Subcutaneous abdominal adipose tissue (tissue), 5 donors: ENCODE measurements around the gene SCN4A.
"Not testable (repeated sequence)": the region's sequence is repeated elsewhere in the genome, so short reads cannot be mapped to it uniquely, and the experiment has no call there.

Experiments
- H3K27ac ChIP-seq: one replicate; pipeline ENCODE4 v1.7.0; 2013; ENCODE audit warnings: low read depth, mild to moderate bottlenecking, inconsistent platforms, low read length, moderate library complexity
- H3K27me3 ChIP-seq, 5 donors: one replicate each; pipeline ENCODE4 v1.7.0; 2013; ENCODE audit warnings: low read length in 5 of 5, inconsistent platforms in 1 of 5; ENCODE audit not compliant: control insufficient read depth in 5 of 5, insufficient read depth in 4 of 5
- H3K36me3 ChIP-seq, 5 donors: one replicate each; pipeline ENCODE4 v1.7.0; 2013; ENCODE audit warnings: low read length in 5 of 5; ENCODE audit not compliant: control insufficient read depth in 5 of 5, insufficient read depth in 5 of 5
- H3K4me1 ChIP-seq, 5 donors: one replicate each; pipeline ENCODE4 v1.7.0; 2013; ENCODE audit warnings: low read length in 5 of 5, mild to moderate bottlenecking in 3 of 5, moderate library complexity in 1 of 5; ENCODE audit not compliant: control insufficient read depth in 5 of 5, insufficient read depth in 5 of 5
- H3K4me3 ChIP-seq, 5 donors: one replicate each; pipeline ENCODE4 v1.7.0; 2013; ENCODE audit warnings: low read length in 5 of 5, low read depth in 1 of 5
- H3K9ac ChIP-seq, 5 donors: one replicate each; pipeline ENCODE4 v1.7.0; 2013; ENCODE audit warnings: low read length in 5 of 5, mild to moderate bottlenecking in 4 of 5, moderate library complexity in 3 of 5
- H3K9me3 ChIP-seq, 5 donors: one replicate each; pipeline ENCODE4 v1.7.0; 2013; ENCODE audit warnings: low read length in 5 of 5; ENCODE audit not compliant: control insufficient read depth in 5 of 5
- donor health status: healthy.
- donor health status: healthy.
- donor health status: healthy.
- donor health status: healthy.
- donor health status: healthy.

The SCN4A gene

DNA sequence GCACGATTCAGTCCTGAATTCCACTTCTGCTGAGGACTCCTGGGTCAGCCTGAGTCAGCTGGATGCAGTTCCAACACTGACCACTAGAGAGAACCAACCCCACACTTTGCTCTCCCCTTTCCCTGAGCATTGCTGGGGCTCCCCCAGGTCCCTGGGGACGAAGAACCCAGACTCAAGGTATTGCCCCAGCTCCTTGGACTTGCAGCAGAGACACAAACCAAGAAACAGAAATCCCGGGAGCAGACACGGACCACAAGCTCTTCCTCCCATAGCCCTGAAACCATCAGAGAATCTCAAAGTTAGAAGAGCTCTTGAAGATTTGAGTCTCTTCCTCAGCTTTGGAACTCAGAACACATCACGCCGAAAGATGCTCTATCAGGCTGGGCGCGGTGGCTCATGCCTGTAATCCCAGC is 53.4 kb downstream of the SCN4A start:
- Histone ChIP-seq H3K9me3 (no peaks in the 10 kb centered on the region), H3K4me1 (peaks cover 0 to 10% (median 1%) of the 10 kb centered on the region in 5 donors), H3K27ac (no peak overlapping the region), H3K4me3 (no peak overlapping the region), H3K9ac (no peak overlapping the region), H3K27me3 (peaks cover 0 to 4% (median 2%) of the 10 kb centered on the region in 5 donors), H3K36me3 (no peaks in the 10 kb centered on the region)

DNA sequence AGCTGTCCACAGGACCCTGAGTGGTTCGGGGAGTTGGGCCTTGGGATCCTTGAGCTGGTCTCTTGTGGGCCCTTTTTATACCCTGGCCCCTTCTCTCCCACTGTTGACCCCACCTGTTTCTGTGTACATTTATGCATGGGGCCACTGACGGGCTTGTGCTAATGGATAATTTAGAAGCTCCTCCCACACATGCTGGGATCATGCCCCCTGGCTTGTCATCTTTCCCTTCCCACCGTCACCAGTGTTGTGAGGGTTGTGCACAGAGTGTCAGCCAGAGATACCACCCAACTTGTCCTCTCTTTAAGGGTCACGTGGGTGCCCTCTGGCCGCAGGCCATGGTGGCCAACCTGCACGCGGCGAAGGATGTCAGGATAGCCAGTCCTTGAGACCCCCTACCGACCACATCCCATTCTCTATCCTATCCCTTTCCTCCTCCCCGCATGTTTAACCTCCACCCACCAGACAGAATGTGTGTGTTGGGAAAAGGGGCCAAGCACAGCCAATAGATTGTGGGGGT is 53.9 kb downstream of the SCN4A start, which contains the start of gene GH1:
Gene GH1 (minus strand): TSS at position 51 of the 517 bp plus-strand sequence. CDS start 63 bp downstream, outside the sequence.
- H3K27ac ChIP-seq, H3K36me3 ChIP-seq, H3K9me3 ChIP-seq, H3K4me3 ChIP-seq, H3K27me3 ChIP-seq, H3K9ac ChIP-seq: not testable (repeated sequence)
- H3K4me1 ChIP-seq, result peaks cover 0 to 10% (median 1%) of the 10 kb centered on the region in 5 donors

GRCh38 chr17:63918305-63918704 is 54.4 kb downstream of the SCN4A start:
- peaks cover 0 to 4% (median 2%) of the 10 kb centered on the region in 5 donors for H3K27me3 ChIP-seq
- H3K36me3 ChIP-seq, result no peaks in the 10 kb centered on the region
- H3K9ac ChIP-seq, result no peak overlapping the region

GRCh38 chr17:63917646-63918045 is 55.1 kb downstream of the SCN4A start:
- peaks cover 0 to 4% (median 2%) of the 10 kb centered on the region in 5 donors for H3K27me3 ChIP-seq
- H3K27ac ChIP-seq, result no peak overlapping the region
- no peaks in the 10 kb centered on the region for H3K9me3 ChIP-seq
- H3K4me1 ChIP-seq, result peaks cover 0 to 10% (median 1%) of the 10 kb centered on the region in 5 donors
- H3K36me3 ChIP-seq, result no peaks in the 10 kb centered on the region
- no peak overlapping the region for H3K4me3 ChIP-seq
- H3K9ac ChIP-seq, result no peak overlapping the region

More at GRCh38 chr17:63918305-63918704, 54.4 kb downstream of the SCN4A start:
- H3K9me3 ChIP-seq, result no peaks in the 10 kb centered on the region
- H3K4me3 ChIP-seq, result no peak overlapping the region
- H3K27ac ChIP-seq, result no peak overlapping the region
- H3K4me1 ChIP-seq, result peaks cover 0 to 10% (median 1%) of the 10 kb centered on the region in 5 donors

DNA sequence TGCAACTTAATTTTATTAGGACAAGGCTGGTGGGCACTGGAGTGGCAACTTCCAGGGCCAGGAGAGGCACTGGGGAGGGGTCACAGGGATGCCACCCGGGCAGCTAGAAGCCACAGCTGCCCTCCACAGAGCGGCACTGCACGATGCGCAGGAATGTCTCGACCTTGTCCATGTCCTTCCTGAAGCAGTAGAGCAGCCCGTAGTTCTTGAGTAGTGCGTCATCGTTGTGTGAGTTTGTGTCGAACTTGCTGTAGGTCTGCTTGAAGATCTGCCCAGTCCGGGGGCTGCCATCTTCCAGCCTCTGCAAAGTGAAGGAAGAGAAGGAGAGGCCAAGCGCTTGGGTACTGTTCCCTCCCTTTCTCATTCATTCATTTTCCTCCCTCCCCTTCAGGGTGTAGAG is 55.5 kb downstream of the SCN4A start:
- not testable (repeated sequence) for H3K9ac ChIP-seq, H3K27me3 ChIP-seq, H3K9me3 ChIP-seq, H3K36me3 ChIP-seq, H3K27ac ChIP-seq, H3K4me3 ChIP-seq
- H3K4me1 ChIP-seq, result peaks cover 0 to 10% (median 1%) of the 10 kb centered on the region in 5 donors

DNA sequence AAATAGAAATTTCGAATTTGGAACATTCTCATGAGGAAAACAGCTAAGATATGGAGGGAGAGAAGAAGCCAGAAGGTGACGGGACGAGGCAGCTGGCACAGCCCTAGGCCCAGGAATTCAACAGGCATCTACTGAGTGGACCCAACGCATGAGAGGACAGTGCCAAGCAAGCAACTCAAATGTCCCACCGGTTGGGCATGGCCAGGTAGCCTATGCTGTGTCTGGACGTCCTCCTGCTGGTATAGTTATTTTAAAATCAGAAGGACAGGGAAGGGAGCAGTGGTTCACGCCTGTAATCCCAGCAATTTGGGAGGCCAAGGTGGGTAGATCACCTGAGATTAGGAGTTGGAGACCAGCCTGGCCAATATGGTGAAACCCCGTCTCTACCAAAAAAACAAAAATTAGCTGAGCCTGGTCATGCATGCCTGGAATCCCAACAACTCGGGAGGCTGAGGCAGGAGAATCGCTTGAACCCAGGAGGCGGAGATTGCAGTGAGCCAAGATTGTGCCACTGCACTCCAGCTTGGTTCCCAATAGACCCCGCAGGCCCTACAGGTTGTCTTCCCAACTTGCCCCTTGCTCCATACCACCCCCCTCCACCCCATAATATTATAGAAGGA is 56.0 kb downstream of the SCN4A start:
- no peak overlapping the region for H3K4me3 ChIP-seq
- peaks cover 0 to 10% (median 1%) of the 10 kb centered on the region in 5 donors for H3K4me1 ChIP-seq
- no peaks in the 10 kb centered on the region for H3K9me3 ChIP-seq
- H3K9ac ChIP-seq, result no peak overlapping the region
- no peaks in the 10 kb centered on the region for H3K36me3 ChIP-seq
- no peak overlapping the region for H3K27ac ChIP-seq
- H3K27me3 ChIP-seq, result peaks cover 0 to 4% (median 2%) of the 10 kb centered on the region in 5 donors

DNA sequence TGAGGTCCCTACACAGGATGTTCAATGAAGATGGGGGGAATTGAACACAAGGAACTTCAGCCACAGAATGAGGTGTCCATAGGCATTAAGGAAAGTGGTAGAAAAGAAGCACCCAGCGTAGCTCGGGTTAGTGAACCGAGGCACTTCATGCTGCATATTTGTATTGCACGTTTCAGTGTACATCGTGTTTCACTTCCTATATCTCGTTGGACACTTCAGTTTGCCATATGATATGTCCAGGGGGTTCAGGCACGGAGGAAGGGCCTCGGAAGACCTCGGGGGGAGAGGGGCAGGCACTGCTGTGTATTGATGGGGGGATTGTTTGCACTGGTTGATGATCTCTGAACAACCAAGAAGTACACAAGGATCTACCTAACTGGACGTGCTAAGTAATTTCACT is 57.0 kb downstream of the SCN4A start:
- H3K9ac ChIP-seq, H3K36me3 ChIP-seq, H3K9me3 ChIP-seq, H3K4me3 ChIP-seq, H3K27me3 ChIP-seq, H3K27ac ChIP-seq: not testable (repeated sequence)
- peaks cover 0 to 10% (median 1%) of the 10 kb centered on the region in 5 donors for H3K4me1 ChIP-seq

- Histone ChIP-seq H3K9ac (no peak overlapping the region), H3K9me3 (no peaks in the 10 kb centered on the region), H3K4me3 (no peak overlapping the region), H3K27me3 (peaks cover 0 to 7% (median 4%) of the 10 kb centered on the region in 5 donors), H3K36me3 (no peaks in the 10 kb centered on the region), H3K27ac (no peak overlapping the region), H3K4me1 (peaks cover 0 to 10% (median 1%) of the 10 kb centered on the region in 5 donors)
These were observed 58.2 kb downstream of the SCN4A start for GRCh38 chr17:63914471-63914870.

- H3K9ac ChIP-seq, result no peak overlapping the region
These were observed 61.0 kb downstream of the SCN4A start for GRCh38 chr17:63911657-63912100.

DNA sequence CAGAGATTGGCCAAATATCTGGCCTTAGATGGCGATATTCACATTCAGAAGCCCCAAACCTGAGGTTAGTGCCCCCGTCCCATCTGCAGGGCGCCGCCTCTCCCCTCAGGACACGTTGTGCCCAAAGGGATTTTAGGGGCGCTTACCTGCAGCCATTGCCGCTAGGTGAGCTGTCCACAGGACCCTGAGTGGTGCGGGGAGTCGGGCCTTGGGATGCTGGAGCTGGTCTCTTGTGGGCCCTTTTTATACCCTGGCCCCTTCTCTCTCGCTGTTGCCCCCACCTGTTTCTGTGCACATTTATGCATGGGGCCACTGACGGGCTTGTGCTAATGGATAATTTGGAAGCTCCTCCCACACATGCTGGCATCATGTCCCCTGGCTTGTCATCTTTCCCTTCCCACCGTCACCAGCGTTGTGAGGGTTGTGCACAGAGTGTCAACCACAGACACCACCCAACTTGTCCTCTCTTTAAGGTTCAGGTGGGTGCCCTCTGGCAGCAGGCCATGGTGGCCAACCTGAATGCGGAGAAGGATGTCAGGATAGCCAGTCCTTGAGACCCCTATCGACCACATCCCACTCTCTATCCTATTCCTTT is 61.6 kb downstream of the SCN4A start, which contains the start of gene CSHL1:
Gene CSHL1 (minus strand): TSS at position 218 of the 595 bp plus-strand sequence. CDS start 62 bp downstream, at position 156.
- Histone ChIP-seq H3K4me1 (no peaks in the 10 kb centered on the region), H3K9ac (no peak within 1 kb of the TSS), H3K36me3 (no peaks in the 10 kb centered on the region), H3K27me3 (peaks cover 0 to 4% (median 2%) of the 10 kb centered on the region in 5 donors), H3K4me3 (no peak within 1 kb of the TSS), H3K27ac (no peak within 1 kb of the TSS), H3K9me3 (no peaks in the 10 kb centered on the region)

More at GRCh38 chr17:63911657-63912100, 61.0 kb downstream of the SCN4A start:
- H3K9me3 ChIP-seq, result no peaks in the 10 kb centered on the region
- no peaks in the 10 kb centered on the region for H3K4me1 ChIP-seq
- no peak overlapping the region for H3K4me3 ChIP-seq
- H3K27ac ChIP-seq, result no peak overlapping the region
- peaks cover 0 to 4% (median 2%) of the 10 kb centered on the region in 5 donors for H3K27me3 ChIP-seq
- H3K36me3 ChIP-seq, result no peaks in the 10 kb centered on the region
